Colonic mucosa (tissue), 4 donors: ENCODE results near the gene HINT2. TPM values are rescaled to one million over a fixed set of nuclear protein-coding genes. Genes with fewer than 3 reads are reported as not detected.

Experiments used
- DNase-seq: peaks from one replicate; pipeline ENCODE4 v3.0.0-alpha.2; 2020
- H3K27ac ChIP-seq: fragments of 200-600 bp; one replicate; pipeline ENCODE4 v1.8.0; 2021
- H3K27me3 ChIP-seq: fragments of 200-600 bp; one replicate; pipeline ENCODE4 v1.8.0; 2021
- H3K36me3 ChIP-seq: fragments of 200-600 bp; one replicate; pipeline ENCODE4 v1.8.0; 2021
- H3K4me1 ChIP-seq: fragments of 200-600 bp; one replicate; pipeline ENCODE4 v1.8.0; 2021; ENCODE audit warnings: mild to moderate bottlenecking
- H3K4me3 ChIP-seq: fragments of 200-600 bp; one replicate; pipeline ENCODE4 v1.8.0; 2021
- H3K9ac ChIP-seq, 2 donors: one replicate each; pipeline ENCODE4 v1.7.0; 2013; ENCODE audit warnings: control low read depth in 2 of 2, low read depth in 2 of 2, low read length in 2 of 2
- H3K9me3 ChIP-seq: fragments of 200-600 bp; one replicate; pipeline ENCODE4 v1.8.0; 2021
- CTCF ChIP-seq: fragments of 200-600 bp; IDR thresholded peaks from one replicate; pipeline ENCODE4 v1.8.0; 2022; ENCODE audit warnings: antibody characterized with exemption, mild to moderate bottlenecking
- intact Hi-C: fragments of 100-400 bp; cut with DNase I; formaldehyde crosslinking; loops from one replicate; pipeline ENCODE4 v1.14.1; 2022
- total RNA-seq, 2 donors: library from RNA; stranded (reverse); fragmentation: NEBNext Ultra II Directional in 1 of 2; extraction: Animal tissue kit (Norgen Biotek cat#: 25700) in 1 of 2; gene quantifications; one replicate each; pipeline ENCODE4 v1.2.1, GENCODE V29; 2021
- donor health status: healthy.
- donor health status: DM: no; HTN: no; CAD: no.
- donor health status: DM: no; HTN: no; CAD: no.

Gene HINT2
- 10 to 100 TPM; 49.5 to 64.5 TPM for total RNA-seq

- Histone ChIP-seq H3K4me3 (peak within 1 kb of the TSS; percentile 77), H3K27me3 (no peaks in the 10 kb centered on the region), H3K27ac (peak within 1 kb of the TSS; percentile 100), H3K4me1 (peaks cover 14% of the 10 kb centered on the region), H3K9ac (peak within 1 kb of the TSS; percentile 93 to 94), H3K9me3 (no peaks in the 10 kb centered on the region), H3K36me3 (no peaks in the 10 kb centered on the region)
- intact Hi-C loops = no loop called here
- peak; percentile 99 for DNase-seq
- TF ChIP-seq CTCF = no peak
Observed at GRCh38 chr9:35814841-35815543, at the start of gene HINT2. TSS of gene HINT2 (minus strand) at chr9:35815042. CDS start at chr9:35814979, 63 bp downstream.

- no peak for DNase-seq
- no peaks in the 10 kb centered on the region for H3K36me3 ChIP-seq
- no peak overlapping the region for H3K27ac ChIP-seq
- TF ChIP-seq CTCF = no peak
- no peaks in the 10 kb centered on the region for H3K9me3 ChIP-seq
- no peaks in the 10 kb centered on the region for H3K4me1 ChIP-seq
- intact Hi-C loops = no loop called here
- no peak overlapping the region for H3K4me3 ChIP-seq
- H3K27me3 ChIP-seq = peaks cover 5% of the 10 kb centered on the region
- no peak overlapping the region for H3K9ac ChIP-seq
Observed at GRCh38 chr9:35863583-35863982, 48.7 kb upstream of the HINT2 start.

- intact Hi-C loops = no loop called here
Observed at GRCh38 chr9:35862328-35862727, 47.5 kb upstream of the HINT2 start.

GRCh38 chr9:35861161-35861897 lies 46.5 kb upstream of the HINT2 start:
- Histone ChIP-seq H3K4me1 (no peaks in the 10 kb centered on the region), H3K27ac (no peak overlapping the region), H3K27me3 (peaks cover 5% of the 10 kb centered on the region), H3K9me3 (no peaks in the 10 kb centered on the region), H3K9ac (no peak overlapping the region), H3K36me3 (no peaks in the 10 kb centered on the region), H3K4me3 (no peak overlapping the region)
- intact Hi-C loops = no loop called here
- DNase-seq = no peak
- TF ChIP-seq CTCF = no peak

More at GRCh38 chr9:35862328-35862727, 47.5 kb upstream of the HINT2 start:
- H3K27me3 ChIP-seq = peaks cover 5% of the 10 kb centered on the region
- DNase-seq = no peak
- no peaks in the 10 kb centered on the region for H3K9me3 ChIP-seq
- no peak for TF ChIP-seq CTCF
- H3K4me3 ChIP-seq = no peak overlapping the region
- H3K27ac ChIP-seq = no peak overlapping the region
- no peak overlapping the region for H3K9ac ChIP-seq
- H3K36me3 ChIP-seq = no peaks in the 10 kb centered on the region
- H3K4me1 ChIP-seq = no peaks in the 10 kb centered on the region

- intact Hi-C loops = no loop called here
- no peak for DNase-seq
- no peak for TF ChIP-seq CTCF
- Histone ChIP-seq H3K36me3 (no peaks in the 10 kb centered on the region), H3K9ac (no peak overlapping the region), H3K9me3 (no peaks in the 10 kb centered on the region), H3K27me3 (peaks cover 5% of the 10 kb centered on the region), H3K4me3 (no peak overlapping the region), H3K27ac (no peak overlapping the region), H3K4me1 (no peaks in the 10 kb centered on the region)
Observed at GRCh38 chr9:35859990-35860339, 45.1 kb upstream of the HINT2 start.
